D721Med (cell line): ENCODE data around the gene SIGLEC12.

Source experiments
- DNase-seq: peaks from one replicate; pipeline ENCODE4 v3.0.0; 2011; ENCODE audit warnings: low spot score; ENCODE audit not compliant: insufficient read length
- FAIRE-seq: peaks from 2 replicates; lab custom pipeline; 2011; peaks lifted over from hg19 to GRCh38; lab: Jason Lieb, UNC
- CTCF ChIP-seq: IDR thresholded peaks from 2 replicates; pipeline ENCODE4 v1.5.1; 2012; ENCODE audit warnings: mild to moderate bottlenecking, control low read depth; ENCODE audit not compliant: insufficient read depth; ENCODE audit errors: missing control alignments

Gene SIGLEC12

GRCh38 chr19:51535535-51535934, 33.9 kb upstream of the SIGLEC12 start:
- TF ChIP-seq CTCF = no peak
- FAIRE-seq = no peak
- no peak for DNase-seq

GRCh38 chr19:51531349-51532315, 30.0 kb upstream of the SIGLEC12 start, which contains the start of gene SIGLEC6:
Gene SIGLEC6, minus strand, starts transcription at chr19:51531670. Its CDS starts 22 bp downstream, at chr19:51531648.
- FAIRE-seq = no peak
- no peak for TF ChIP-seq CTCF
- DNase-seq = no peak

- DNase-seq = no peak
- TF ChIP-seq CTCF = no peak
- no peak for FAIRE-seq
Observed at GRCh38 chr19:51530616-51531015, 29.0 kb upstream of the SIGLEC12 start.

GRCh38 chr19:51529301-51529700, 27.7 kb upstream of the SIGLEC12 start:
- no peak for TF ChIP-seq CTCF
- FAIRE-seq (no peak), DNase-seq (no peak)

- TF ChIP-seq CTCF = no peak
- DNase-seq (no peak), FAIRE-seq (no peak)
Observed at GRCh38 chr19:51525651-51526050, 24.1 kb upstream of the SIGLEC12 start.

GRCh38 chr19:51524666-51525264, 23.2 kb upstream of the SIGLEC12 start:
- DNase-seq (no peak), FAIRE-seq (no peak)
- TF ChIP-seq CTCF = no peak
